ENCODE measurements around the gene CES2. TPM values are rescaled to one million over a fixed set of nuclear protein-coding genes. Genes with fewer than 3 reads are reported as not detected.
A peak's percentile ranks its signal among the peaks of the same experiment; 100 is the strongest.

Gene CES2
- total RNA-seq, 3 donors from 2014 or later, result 25.9 to 33.1 (median 31.9) TPM

- no peaks in the 10 kb centered on the region for H3K36me3 ChIP-seq
- peak overlapping the region; percentile 8 to 43 for H3K27ac ChIP-seq
- H3K4me3 ChIP-seq, result no peak overlapping the region
- peak in 1 of 2 donors; percentile 66 for DNase-seq (ENCODE audit: low spot score in 2 of 2)
- no peaks in the 10 kb centered on the region for H3K4me1 ChIP-seq
- TF ChIP-seq CTCF (IDR thresholded peaks at IDR 0.05) (no peak), POLR2A (IDR thresholded peaks at IDR 0.05) (no peak), POLR2AphosphoS5 (IDR thresholded peaks at IDR 0.05) (no peak)
- no peaks in the 10 kb centered on the region for H3K9me3 ChIP-seq
- H3K27me3 ChIP-seq, result no peaks in the 10 kb centered on the region
- intact Hi-C loops (cut with DNase I; ENCODE audit: low total_unique reads), result loop anchor here (10.0 kb wide), 1 partner anchor 183 kb away; no protein-coding TSS in a partner anchor
These were observed 26.6 kb downstream of the CES2 start for GRCh38 chr16:66961914-66962313.

- Histone ChIP-seq H3K36me3 (no peaks in the 10 kb centered on the region), H3K27me3 (no peaks in the 10 kb centered on the region), H3K27ac (no peak overlapping the region), H3K4me3 (no peak overlapping the region), H3K4me1 (no peaks in the 10 kb centered on the region), H3K9me3 (no peaks in the 10 kb centered on the region)
- DNase-seq (ENCODE audit: low spot score in 2 of 2), result no peak
- TF ChIP-seq CTCF (IDR thresholded peaks at IDR 0.05) (no peak), POLR2AphosphoS5 (IDR thresholded peaks at IDR 0.05) (no peak), POLR2A (IDR thresholded peaks at IDR 0.05) (no peak)
- intact Hi-C loops (cut with DNase I; ENCODE audit: low total_unique reads), result loop anchor here (10.0 kb wide), 1 partner anchor 181 kb away; no protein-coding TSS in a partner anchor
These were observed 28.7 kb downstream of the CES2 start for GRCh38 chr16:66964049-66964448.

- TF ChIP-seq POLR2AphosphoS5 (IDR thresholded peaks at IDR 0.05) (no peak), CTCF (IDR thresholded peaks at IDR 0.05) (no peak), POLR2A (IDR thresholded peaks at IDR 0.05) (no peak)
- Histone ChIP-seq H3K27ac (no peak overlapping the region), H3K9me3 (no peaks in the 10 kb centered on the region), H3K4me1 (no peaks in the 10 kb centered on the region), H3K27me3 (no peaks in the 10 kb centered on the region), H3K4me3 (no peak overlapping the region), H3K36me3 (no peaks in the 10 kb centered on the region)
- intact Hi-C loops (cut with DNase I; ENCODE audit: low total_unique reads), result loop anchor here (10.0 kb wide), 1 partner anchor 176 kb away; no protein-coding TSS in a partner anchor
- no peak for DNase-seq (ENCODE audit: low spot score in 2 of 2)
These were observed 33.5 kb downstream of the CES2 start for GRCh38 chr16:66968847-66969246.

GRCh38 chr16:66970775-66971720 is 35.7 kb downstream of the CES2 start:
- no peaks in the 10 kb centered on the region for H3K4me1 ChIP-seq
- H3K27ac ChIP-seq, result no peak overlapping the region
- no peaks in the 10 kb centered on the region for H3K9me3 ChIP-seq
- intact Hi-C loops (cut with DNase I; ENCODE audit: low total_unique reads), result no loop called here
- no peaks in the 10 kb centered on the region for H3K36me3 ChIP-seq
- no peak for TF ChIP-seq POLR2AphosphoS5 (IDR thresholded peaks at IDR 0.05)
- no peak for TF ChIP-seq POLR2A (IDR thresholded peaks at IDR 0.05)
- TF ChIP-seq CTCF (IDR thresholded peaks at IDR 0.05), result no peak
- no peaks in the 10 kb centered on the region for H3K27me3 ChIP-seq
- H3K4me3 ChIP-seq, result no peak overlapping the region
- no peak for DNase-seq (ENCODE audit: low spot score in 2 of 2)

- TF ChIP-seq CTCF (IDR thresholded peaks at IDR 0.05) (no peak), POLR2A (IDR thresholded peaks at IDR 0.05) (no peak), POLR2AphosphoS5 (IDR thresholded peaks at IDR 0.05) (no peak)
- H3K9me3 ChIP-seq, result no peaks in the 10 kb centered on the region
- intact Hi-C loops (cut with DNase I; ENCODE audit: low total_unique reads), result no loop called here
These were observed 37.7 kb downstream of the CES2 start for GRCh38 chr16:66972983-66973382.

More at GRCh38 chr16:66972983-66973382, 37.7 kb downstream of the CES2 start:
- Histone ChIP-seq H3K27me3 (no peaks in the 10 kb centered on the region), H3K27ac (no peak overlapping the region), H3K4me1 (no peaks in the 10 kb centered on the region), H3K36me3 (no peaks in the 10 kb centered on the region), H3K4me3 (no peak overlapping the region)
- no peak for DNase-seq (ENCODE audit: low spot score in 2 of 2)
